Mesenchymal stem cell (in vitro differentiated cells and primary cell): Measurements from ENCODE around the gene TFF2.

Source experiments
- DNase-seq: peaks from one replicate; pipeline ENCODE4 v3.0.0-alpha.2; 2013
- H2AFZ ChIP-seq: one replicate; pipeline ENCODE4 v1.6.1; 2013; ENCODE audit warnings: low read depth, mild to moderate bottlenecking, control low read depth, inconsistent platforms, low read length, moderate library complexity
- H2AK5ac ChIP-seq: 2 replicates; pipeline ENCODE4 v1.6.1; 2013; ENCODE audit warnings: low read length, moderate library complexity, mild to moderate bottlenecking, inconsistent platforms; ENCODE audit not compliant: severe bottlenecking
- H2BK120ac ChIP-seq: one replicate; pipeline ENCODE4 v1.6.1; 2013; ENCODE audit warnings: low read depth, mild to moderate bottlenecking, inconsistent platforms, low read length, moderate library complexity
- H2BK12ac ChIP-seq, 2 experiments: one replicate each; pipeline ENCODE4 v1.6.1; 2013; ENCODE audit warnings: inconsistent platforms in 2 of 2, low read length in 2 of 2, mild to moderate bottlenecking in 2 of 2, moderate library complexity in 2 of 2, control low read depth in 1 of 2
- H2BK15ac ChIP-seq: one replicate; pipeline ENCODE4 v1.6.1; 2013; ENCODE audit warnings: mild to moderate bottlenecking, low read depth, inconsistent platforms; ENCODE audit not compliant: poor library complexity, severe bottlenecking
- H2BK5ac ChIP-seq: 2 replicates; pipeline ENCODE4 v1.6.1; 2013; ENCODE audit warnings: low read depth, mild to moderate bottlenecking, low read length, control low read depth, inconsistent platforms; ENCODE audit not compliant: poor library complexity, severe bottlenecking
- H3K14ac ChIP-seq, 2 experiments: one replicate each; pipeline ENCODE4 v1.6.1; 2013; ENCODE audit warnings: inconsistent platforms in 2 of 2, low read length in 2 of 2, control low read depth in 1 of 2, mild to moderate bottlenecking in 1 of 2, moderate library complexity in 1 of 2
- H3K18ac ChIP-seq, 2 experiments: one replicate each; pipeline ENCODE4 v1.6.1; 2013; ENCODE audit warnings: inconsistent platforms in 2 of 2, low read length in 2 of 2, control low read depth in 1 of 2, low read depth in 1 of 2, mild to moderate bottlenecking in 1 of 2
- H3K23ac ChIP-seq, 2 experiments: one replicate each; pipeline ENCODE4 v1.6.1; 2013; ENCODE audit warnings: inconsistent platforms in 2 of 2, low read length in 2 of 2, mild to moderate bottlenecking in 2 of 2, moderate library complexity in 2 of 2, control low read depth in 1 of 2
- H3K27ac ChIP-seq: 2 replicates; pipeline ENCODE4 v1.5.1; 2013; ENCODE audit warnings: mild to moderate bottlenecking, moderate library complexity, low read length, control low read depth, inconsistent platforms; ENCODE audit not compliant: poor library complexity, severe bottlenecking
- H3K27me3 ChIP-seq, 2 experiments: 2 replicates each; pipeline versions ENCODE4 v1.6.1 to v1.7.0; 2013; ENCODE audit warnings: low read length in 2 of 2, mild to moderate bottlenecking in 2 of 2, moderate library complexity in 2 of 2, control low read depth in 1 of 2, inconsistent platforms in 1 of 2; ENCODE audit not compliant: control insufficient read depth in 1 of 2, insufficient read depth in 1 of 2
- H3K36me3 ChIP-seq, 2 experiments: 2 replicates each; pipeline versions ENCODE4 v1.6.1 to v1.7.0; 2013; ENCODE audit warnings: low read length in 2 of 2, control low read depth in 1 of 2, inconsistent platforms in 1 of 2, low read depth in 1 of 2, mild to moderate bottlenecking in 1 of 2; ENCODE audit not compliant: insufficient read depth in 2 of 2, control insufficient read depth in 1 of 2
- H3K4ac ChIP-seq, 2 experiments: one replicate each; pipeline ENCODE4 v1.6.1; 2013; ENCODE audit warnings: inconsistent platforms in 2 of 2, low read length in 2 of 2, mild to moderate bottlenecking in 2 of 2, moderate library complexity in 2 of 2, control low read depth in 1 of 2, low read depth in 1 of 2
- H3K4me1 ChIP-seq: 2 replicates; pipeline ENCODE4 v1.6.1; 2013; ENCODE audit warnings: low read depth, low read length, control low read depth; ENCODE audit not compliant: control insufficient read depth, insufficient read depth
- H3K4me2 ChIP-seq: 2 replicates; pipeline ENCODE4 v1.6.1; 2013; ENCODE audit warnings: low read length, mild to moderate bottlenecking, inconsistent platforms; ENCODE audit not compliant: poor library complexity, severe bottlenecking
- H3K4me3 ChIP-seq, 2 experiments: 2 replicates each; pipeline versions ENCODE4 v1.5.1 to v1.7.0; 2013; ENCODE audit warnings: low read length in 2 of 2, mild to moderate bottlenecking in 2 of 2, control low read depth in 1 of 2, low read depth in 1 of 2; ENCODE audit not compliant: insufficient read depth in 1 of 2
- H3K79me1 ChIP-seq: replicated peaks from 2 replicates; pipeline ENCODE4 v1.6.1; 2013; ENCODE audit warnings: mild to moderate bottlenecking, control low read depth, low read length, inconsistent platforms; ENCODE audit not compliant: poor library complexity, severe bottlenecking
- H3K9ac ChIP-seq: 2 replicates; pipeline ENCODE4 v1.7.0; 2013; ENCODE audit warnings: mild to moderate bottlenecking, low read length, moderate library complexity
- H3K9me3 ChIP-seq: 2 replicates; pipeline ENCODE4 v1.7.0; 2013; ENCODE audit warnings: mild to moderate bottlenecking, low read length; ENCODE audit not compliant: control insufficient read depth
- H4K8ac ChIP-seq: one replicate; pipeline ENCODE4 v1.6.1; 2013; ENCODE audit warnings: inconsistent platforms, mild to moderate bottlenecking, low read length, moderate library complexity
- H4K91ac ChIP-seq: one replicate; pipeline ENCODE4 v1.6.1; 2013; ENCODE audit warnings: mild to moderate bottlenecking, low read length, inconsistent platforms
- WGBS: methylation state at CpG from one replicate; pipeline ENCODE4 v1.1.7; 2013; ENCODE audit warnings: mixed read lengths; 5-methylcytosine and 5-hydroxymethylcytosine counted together

Gene TFF2

GRCh38 chr21:42330380-42331371, 20.1 kb downstream of the TFF2 start:
- Histone ChIP-seq H3K27ac (no peak overlapping the region), H3K79me1 (no peaks in the 10 kb centered on the region), H2BK120ac (no peak overlapping the region), H3K9me3 (no peaks in the 10 kb centered on the region), H2BK12ac (no peak overlapping the region), H3K9ac (no peak overlapping the region), H3K4ac (no peak overlapping the region), H2BK15ac (no peak overlapping the region), H3K4me2 (no peak overlapping the region), H4K8ac (no peak overlapping the region), H4K91ac (no peak overlapping the region), H3K23ac (no peak overlapping the region), H3K14ac (no peak overlapping the region), H2AFZ (no peak overlapping the region), H3K4me1 (no peaks in the 10 kb centered on the region), H3K36me3 (no peaks in the 10 kb centered on the region), H3K27me3 (peaks cover 6 to 61% of the 10 kb centered on the region in 2 experiments), H3K4me3 (no peak overlapping the region), H2BK5ac (no peak overlapping the region), H3K18ac (no peak overlapping the region), H2AK5ac (no peak overlapping the region)
- 100% methylated on average over 1 of the region's 4 CpGs for WGBS
- DNase-seq, result no peak

GRCh38 chr21:42324896-42325295, 25.9 kb downstream of the TFF2 start:
- Histone ChIP-seq H3K23ac (no peak overlapping the region), H4K91ac (no peak overlapping the region), H3K4ac (no peak overlapping the region), H3K9ac (no peak overlapping the region), H3K36me3 (no peaks in the 10 kb centered on the region), H2AFZ (no peak overlapping the region), H2AK5ac (no peak overlapping the region), H3K9me3 (no peaks in the 10 kb centered on the region), H3K4me2 (no peak overlapping the region), H3K27ac (no peak overlapping the region), H4K8ac (no peak overlapping the region), H2BK120ac (no peak overlapping the region), H3K4me1 (peaks cover 9% of the 10 kb centered on the region), H2BK15ac (no peak overlapping the region), H3K4me3 (no peak overlapping the region), H3K14ac (no peak overlapping the region), H3K18ac (no peak overlapping the region), H2BK12ac (no peak overlapping the region), H3K27me3 (peaks cover 0 to 51% of the 10 kb centered on the region in 2 experiments), H3K79me1 (no peaks in the 10 kb centered on the region), H2BK5ac (no peak overlapping the region)
- WGBS, result 65% methylated on average over 6 of the region's 6 CpGs
- DNase-seq, result no peak

GRCh38 chr21:42321845-42322244, 28.9 kb downstream of the TFF2 start:
- H2BK5ac ChIP-seq, result no peak overlapping the region
- peaks cover 0 to 2% of the 10 kb centered on the region in 2 experiments for H3K36me3 ChIP-seq
- peaks cover 27% of the 10 kb centered on the region for H3K4me1 ChIP-seq
- DNase-seq, result no peak
- no peak overlapping the region for H3K4me2 ChIP-seq
- H3K79me1 ChIP-seq, result no peaks in the 10 kb centered on the region
- peak overlapping the region; percentile 33 for H2AK5ac ChIP-seq
- H4K8ac ChIP-seq, result no peak overlapping the region
- H3K9ac ChIP-seq, result no peak overlapping the region
- no peak overlapping the region for H3K18ac ChIP-seq
- no peak overlapping the region for H3K23ac ChIP-seq
- no peak overlapping the region for H3K14ac ChIP-seq
- H3K9me3 ChIP-seq, result no peaks in the 10 kb centered on the region
- H2BK120ac ChIP-seq, result no peak overlapping the region
- H4K91ac ChIP-seq, result peak overlapping the region; percentile 58
- H3K27me3 ChIP-seq, result peaks cover 0 to 48% of the 10 kb centered on the region in 2 experiments
- no peak overlapping the region for H2BK15ac ChIP-seq
- no peak overlapping the region for H2BK12ac ChIP-seq
- WGBS, result 63% methylated on average over 4 of the region's 4 CpGs
- H3K27ac ChIP-seq, result no peak overlapping the region
- H3K4me3 ChIP-seq, result no peak overlapping the region
- H2AFZ ChIP-seq, result no peak overlapping the region
- H3K4ac ChIP-seq, result no peak overlapping the region

GRCh38 chr21:42321231-42321630, 29.6 kb downstream of the TFF2 start:
- Histone ChIP-seq H2BK15ac (no peak overlapping the region), H2BK120ac (no peak overlapping the region), H3K9ac (no peak overlapping the region), H4K8ac (no peak overlapping the region), H3K14ac (no peak overlapping the region), H3K36me3 (peaks cover 0 to 3% of the 10 kb centered on the region in 2 experiments), H3K27me3 (peaks cover 0 to 48% of the 10 kb centered on the region in 2 experiments), H2BK5ac (no peak overlapping the region), H3K4me1 (peaks cover 30% of the 10 kb centered on the region), H3K4me2 (no peak overlapping the region), H3K4me3 (no peak overlapping the region), H4K91ac (no peak overlapping the region), H3K18ac (no peak overlapping the region), H3K4ac (no peak overlapping the region), H2AK5ac (no peak overlapping the region), H3K79me1 (no peaks in the 10 kb centered on the region), H3K23ac (no peak overlapping the region), H3K9me3 (no peaks in the 10 kb centered on the region), H2AFZ (no peak overlapping the region), H3K27ac (no peak overlapping the region), H2BK12ac (no peak overlapping the region)
- no peak for DNase-seq
- WGBS, result 82% methylated on average over 10 of the region's 10 CpGs
